PC-3 (cell line): ENCODE results near the gene RBAK. TPM values are rescaled to one million over a fixed set of nuclear protein-coding genes. Genes with fewer than 3 reads are reported as not detected.

Experiments
- ATAC-seq: fragments of 200-7000 bp; cut with Tn5 transposase; 2 replicates; pipeline ENCODE4 v1.9.1; 2020; ENCODE audit warnings: mild to moderate bottlenecking, moderate library complexity
- BruUV-seq: library from RNA; stranded (reverse); fragments of 400-500 nt; replicated peaks from 2 replicates; lab custom pipeline; 2021; lab: Mats Ljungman, UMichigan
- CTCF ChIA-PET: fragments of 300-600 bp; sonication (Branson Sonifier 250); formaldehyde crosslinking; loops from one replicate; lab custom pipeline; 2022; ENCODE audit warnings: antibody characterized with exemption; lab: Charles Lee
- POLR2A ChIA-PET: fragments of 300-600 bp; sonication (Branson Sonifier 250); formaldehyde crosslinking; loops from one replicate; lab custom pipeline; 2022; ENCODE audit warnings: antibody characterized with exemption; ENCODE audit not compliant: unreplicated experiment; lab: Charles Lee
- DNase-seq: peaks from one replicate; pipeline ENCODE4 v3.0.0-alpha.2; 2015
- H2AFZ ChIP-seq: fragments of 300-600 bp; sonication (generic); 2 replicates; pipeline ENCODE4 v1.6.0; 2016; ENCODE audit warnings: antibody characterized with exemption, low read length
- H3F3A ChIP-seq: fragments of 300-600 bp; sonication (generic); one replicate; pipeline ENCODE4 v1.6.0; 2017; ENCODE audit warnings: antibody characterized with exemption, low read length, control low read depth, mild to moderate bottlenecking; ENCODE audit not compliant: unreplicated experiment
- H3K27ac ChIP-seq: fragments of 300-600 bp; sonication (generic); 2 replicates; pipeline ENCODE4 v1.5.1; 2016; ENCODE audit warnings: mild to moderate bottlenecking, low read length
- H3K27me3 ChIP-seq: fragments of 300-600 bp; sonication (generic); 2 replicates; pipeline ENCODE4 v1.6.1; 2016; ENCODE audit warnings: low read length, mixed read lengths
- H3K36me3 ChIP-seq: fragments of 300-600 bp; sonication (generic); 2 replicates; pipeline ENCODE4 v1.6.1; 2016; ENCODE audit warnings: low read depth, mixed run types, low read length, mixed read lengths
- H3K4me1 ChIP-seq: fragments of 300-600 bp; sonication (generic); 2 replicates; pipeline ENCODE4 v1.5.1; 2016; ENCODE audit warnings: low read length; ENCODE audit not compliant: insufficient read depth
- H3K4me2 ChIP-seq: fragments of 300-600 bp; sonication (generic); 2 replicates; pipeline ENCODE4 v1.6.0; 2016; ENCODE audit warnings: low read length
- H3K4me3 ChIP-seq: fragments of 300-600 bp; sonication (generic); 2 replicates; pipeline ENCODE4 v1.5.1; 2016; ENCODE audit warnings: mild to moderate bottlenecking, low read length, mixed read lengths
- H3K79me2 ChIP-seq: fragments of 300-600 bp; sonication (generic); 2 replicates; pipeline ENCODE4 v1.6.1; 2017; ENCODE audit warnings: low read length, mixed read lengths
- H3K9ac ChIP-seq: fragments of 300-600 bp; sonication (generic); 2 replicates; pipeline ENCODE4 v1.6.0; 2016; ENCODE audit warnings: mild to moderate bottlenecking, low read length
- H3K9me2 ChIP-seq: fragments of 300-600 bp; sonication (generic); replicated peaks from 2 replicates; pipeline ENCODE4 v1.6.1; 2016; ENCODE audit warnings: mixed run types, low read length, mixed read lengths
- H3K9me3 ChIP-seq: fragments of 300-600 bp; sonication (generic); 2 replicates; pipeline ENCODE4 v1.6.1; 2016; ENCODE audit warnings: low read length, mixed read lengths
- H4K20me1 ChIP-seq: fragments of 300-600 bp; sonication (generic); 2 replicates; pipeline ENCODE4 v1.6.1; 2016; ENCODE audit warnings: low read length, mixed read lengths
- EZH2 ChIP-seq: fragments of 300-600 bp; sonication (generic); IDR thresholded peaks from one replicate; pipeline ENCODE4 v1.6.1; 2017; ENCODE audit warnings: antibody characterized with exemption, mild to moderate bottlenecking, low read length; ENCODE audit not compliant: unreplicated experiment
- EZH2phosphoT487 ChIP-seq: fragments of 300-600 bp; sonication (generic); IDR thresholded peaks from 2 replicates; pipeline ENCODE4 v1.6.1; 2018; ENCODE audit warnings: mild to moderate bottlenecking, antibody characterized with exemption, low read length, borderline replicate concordance
- intact Hi-C: fragments of 100-400 bp; cut with micrococcal nuclease; formaldehyde crosslinking; loops from 2 replicates; pipeline ENCODE4 v1.9.0; 2023
- total RNA-seq: library from RNA; depleted of rRNA; stranded (reverse); fragments of >200 nt; gene quantifications from 2 replicates; pipeline ENCODE4 v1.2.3, GENCODE V29; 2014
- TF ChIP-seq, protein P1 (sequence below): fragments of 300-600 bp; sonication (generic); conservative IDR thresholded peaks from 2 replicates; pipeline ENCODE4 v1.5.1; 2017; ENCODE audit warnings: antibody characterized with exemption, low read depth, mild to moderate bottlenecking, low read length

The RBAK gene
- total RNA-seq, 1 experiment from 2014 or later: 7.0 TPM

DNA sequence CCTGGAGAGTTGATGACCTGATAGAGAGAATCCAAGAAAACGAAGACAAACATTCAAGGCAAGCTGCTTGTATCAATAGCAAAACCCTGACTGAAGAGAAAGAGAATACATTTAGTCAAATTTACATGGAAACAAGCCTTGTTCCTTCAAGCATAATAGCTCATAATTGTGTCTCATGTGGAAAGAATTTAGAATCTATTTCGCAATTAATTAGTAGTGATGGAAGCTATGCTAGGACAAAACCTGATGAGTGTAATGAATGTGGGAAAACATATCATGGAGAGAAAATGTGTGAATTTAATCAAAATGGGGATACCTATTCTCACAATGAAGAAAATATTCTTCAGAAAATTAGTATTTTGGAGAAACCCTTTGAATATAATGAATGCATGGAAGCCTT, 18.0 kb downstream of the RBAK start:
- intact Hi-C loops: no loop called here
- no peak for TF ChIP-seq EZH2
- TF ChIP-seq, protein P1, sequence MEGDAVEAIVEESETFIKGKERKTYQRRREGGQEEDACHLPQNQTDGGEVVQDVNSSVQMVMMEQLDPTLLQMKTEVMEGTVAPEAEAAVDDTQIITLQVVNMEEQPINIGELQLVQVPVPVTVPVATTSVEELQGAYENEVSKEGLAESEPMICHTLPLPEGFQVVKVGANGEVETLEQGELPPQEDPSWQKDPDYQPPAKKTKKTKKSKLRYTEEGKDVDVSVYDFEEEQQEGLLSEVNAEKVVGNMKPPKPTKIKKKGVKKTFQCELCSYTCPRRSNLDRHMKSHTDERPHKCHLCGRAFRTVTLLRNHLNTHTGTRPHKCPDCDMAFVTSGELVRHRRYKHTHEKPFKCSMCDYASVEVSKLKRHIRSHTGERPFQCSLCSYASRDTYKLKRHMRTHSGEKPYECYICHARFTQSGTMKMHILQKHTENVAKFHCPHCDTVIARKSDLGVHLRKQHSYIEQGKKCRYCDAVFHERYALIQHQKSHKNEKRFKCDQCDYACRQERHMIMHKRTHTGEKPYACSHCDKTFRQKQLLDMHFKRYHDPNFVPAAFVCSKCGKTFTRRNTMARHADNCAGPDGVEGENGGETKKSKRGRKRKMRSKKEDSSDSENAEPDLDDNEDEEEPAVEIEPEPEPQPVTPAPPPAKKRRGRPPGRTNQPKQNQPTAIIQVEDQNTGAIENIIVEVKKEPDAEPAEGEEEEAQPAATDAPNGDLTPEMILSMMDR: no peak
- TF ChIP-seq EZH2phosphoT487: no peak
- DNase-seq: no peak
- H3K9ac ChIP-seq: no peak overlapping the region
- no peak overlapping the region for H3K27ac ChIP-seq
- H3K4me3 ChIP-seq: peak overlapping the region; percentile 15; the same call in 1 of the 2 replicates
- H3K79me2 ChIP-seq: no peaks in the 10 kb centered on the region
- ATAC-seq: no peak
- no peak overlapping the region for H3K4me2 ChIP-seq
- POLR2A ChIA-PET: no interaction called here
- H3K36me3 ChIP-seq: peaks cover 99% of the 10 kb centered on the region
- H3K27me3 ChIP-seq: no peaks in the 10 kb centered on the region
- CTCF ChIA-PET: no interaction called here
- no peaks in the 10 kb centered on the region for H3F3A ChIP-seq
- peaks cover 80% of the 10 kb centered on the region for H3K9me3 ChIP-seq
- BruUV-seq: no TSS peak
- H2AFZ ChIP-seq: no peak overlapping the region
- H4K20me1 ChIP-seq: no peaks in the 10 kb centered on the region
- H3K9me2 ChIP-seq: no peaks in the 10 kb centered on the region
- H3K4me1 ChIP-seq: no peaks in the 10 kb centered on the region

DNA sequence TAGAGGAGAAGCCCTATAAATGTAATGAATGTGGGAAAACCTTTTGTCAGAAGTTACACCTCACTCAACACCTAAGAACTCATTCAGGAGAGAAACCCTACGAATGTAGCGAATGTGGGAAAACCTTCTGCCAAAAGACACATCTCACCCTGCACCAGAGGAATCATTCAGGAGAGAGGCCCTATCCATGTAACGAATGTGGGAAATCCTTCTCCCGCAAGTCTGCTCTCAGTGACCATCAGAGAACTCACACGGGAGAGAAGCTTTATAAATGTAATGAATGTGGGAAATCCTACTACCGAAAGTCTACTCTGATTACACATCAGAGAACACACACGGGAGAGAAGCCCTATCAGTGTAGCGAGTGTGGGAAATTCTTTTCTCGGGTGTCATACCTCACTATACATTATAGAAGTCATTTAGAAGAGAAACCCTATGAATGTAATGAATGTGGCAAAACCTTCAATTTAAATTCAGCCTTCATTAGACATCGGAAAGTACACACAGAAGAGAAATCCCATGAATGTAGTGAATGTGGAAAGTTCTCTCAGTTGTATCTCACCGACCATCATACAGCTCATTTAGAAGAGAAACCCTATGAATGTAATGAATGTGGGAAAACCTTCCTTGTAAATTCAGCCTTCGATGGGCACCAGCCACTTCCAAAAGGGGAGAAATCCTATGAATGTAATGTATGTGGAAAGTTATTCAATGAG, 18.9 kb downstream of the RBAK start:
- intact Hi-C loops: no loop called here
- H3K9me2 ChIP-seq: no peaks in the 10 kb centered on the region
- CTCF ChIA-PET: no interaction called here
- no peak overlapping the region for H3K4me2 ChIP-seq
- H3K9ac ChIP-seq: no peak overlapping the region
- H4K20me1 ChIP-seq: no peaks in the 10 kb centered on the region
- peaks cover 86% of the 10 kb centered on the region for H3K9me3 ChIP-seq
- TF ChIP-seq EZH2: no peak
- TF ChIP-seq EZH2phosphoT487: no peak
- TF ChIP-seq, protein P1: no peak
- H3K79me2 ChIP-seq: no peaks in the 10 kb centered on the region
- peaks cover 90% of the 10 kb centered on the region for H3K36me3 ChIP-seq
- no peak overlapping the region for H2AFZ ChIP-seq
- H3K4me1 ChIP-seq: no peaks in the 10 kb centered on the region
- no peak for ATAC-seq
- no peak overlapping the region for H3K27ac ChIP-seq
- H3K27me3 ChIP-seq: no peaks in the 10 kb centered on the region
- H3K4me3 ChIP-seq: peak overlapping the region; percentile 28; the same call in 1 of the 2 replicates
- no peak for DNase-seq
- BruUV-seq: no TSS peak
- POLR2A ChIA-PET: no interaction called here
- H3F3A ChIP-seq: no peaks in the 10 kb centered on the region

DNA sequence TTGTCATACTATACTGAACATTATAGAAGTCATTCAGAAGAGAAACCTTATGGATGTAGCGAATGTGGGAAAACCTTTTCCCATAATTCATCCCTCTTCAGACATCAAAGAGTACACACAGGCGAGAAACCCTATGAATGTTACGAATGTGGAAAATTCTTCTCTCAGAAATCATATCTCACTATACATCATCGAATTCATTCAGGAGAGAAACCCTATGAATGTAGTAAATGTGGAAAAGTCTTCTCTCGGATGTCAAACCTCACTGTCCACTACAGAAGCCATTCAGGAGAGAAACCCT, 19.4 kb downstream of the RBAK start:
- TSS peak; percentile 3 for BruUV-seq
- Histone ChIP-seq H2AFZ (no peak overlapping the region), H3K9me2 (no peaks in the 10 kb centered on the region), H3F3A (no peaks in the 10 kb centered on the region), H3K27ac (no peak overlapping the region), H3K9me3 (peaks cover 83% of the 10 kb centered on the region), H3K9ac (no peak overlapping the region), H3K4me3 (peak overlapping the region; percentile 28; the same call in 1 of the 2 replicates), H3K4me1 (no peaks in the 10 kb centered on the region), H3K4me2 (no peak overlapping the region), H3K27me3 (no peaks in the 10 kb centered on the region), H4K20me1 (no peaks in the 10 kb centered on the region), H3K36me3 (peaks cover 85% of the 10 kb centered on the region), H3K79me2 (no peaks in the 10 kb centered on the region)
- ChIA-PET CTCF (no interaction called here), POLR2A (no interaction called here)
- TF ChIP-seq, protein P1: no peak
- TF ChIP-seq EZH2phosphoT487: no peak
- TF ChIP-seq EZH2: no peak
- intact Hi-C loops: no loop called here
- DNase-seq: no peak
- no peak for ATAC-seq
